ENCODE measurements around the gene UFM1. TPM values are rescaled to one million over a fixed set of nuclear protein-coding genes. Genes with fewer than 3 reads are reported as not detected.
"Not testable (repeated sequence)": the region's sequence is repeated elsewhere in the genome, so short reads cannot be mapped to it uniquely, and the experiment has no call there.

The UFM1 gene
- total RNA-seq, 1 donor from 2014 or later = 26.1 TPM

DNA sequence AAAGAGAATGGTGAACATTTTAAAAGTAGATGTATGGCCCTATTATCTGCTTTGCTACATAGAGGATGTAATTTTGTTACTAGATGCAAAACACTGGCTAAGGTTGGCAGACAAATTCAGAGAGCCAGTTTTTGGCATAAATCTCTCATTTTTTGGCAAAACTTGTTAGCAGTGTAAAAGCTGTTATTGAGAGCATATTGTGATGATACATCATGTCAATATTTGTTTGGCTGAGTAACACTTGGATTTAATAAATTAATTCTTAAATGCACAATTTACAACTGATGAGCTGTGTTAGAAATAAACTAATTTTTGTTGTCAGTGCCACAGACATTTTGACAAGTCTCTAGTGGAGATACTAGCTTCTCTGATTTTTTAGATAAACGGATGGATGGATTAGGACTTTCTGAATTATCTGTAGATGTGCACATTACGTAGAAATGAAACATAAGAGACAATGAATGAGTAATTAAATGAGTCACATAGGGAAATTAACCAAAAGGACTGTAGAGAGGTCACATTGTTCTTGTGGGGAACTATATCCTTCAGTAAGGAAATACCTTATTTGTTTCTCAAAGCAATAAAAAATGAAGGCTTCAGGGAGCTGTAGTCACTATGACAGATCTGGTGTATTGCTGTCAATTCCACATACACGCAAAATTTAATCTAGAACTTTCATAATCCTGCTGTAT is 17.4 kb downstream of the UFM1 start:
- no peaks in the 10 kb centered on the region for H3K9me3 ChIP-seq (replicated peaks)
- peaks cover 11% of the 10 kb centered on the region for H3K36me3 ChIP-seq
- intact Hi-C loops (cut with micrococcal nuclease) = no loop called here
- DNase-seq = no peak
- TF ChIP-seq, protein P1, sequence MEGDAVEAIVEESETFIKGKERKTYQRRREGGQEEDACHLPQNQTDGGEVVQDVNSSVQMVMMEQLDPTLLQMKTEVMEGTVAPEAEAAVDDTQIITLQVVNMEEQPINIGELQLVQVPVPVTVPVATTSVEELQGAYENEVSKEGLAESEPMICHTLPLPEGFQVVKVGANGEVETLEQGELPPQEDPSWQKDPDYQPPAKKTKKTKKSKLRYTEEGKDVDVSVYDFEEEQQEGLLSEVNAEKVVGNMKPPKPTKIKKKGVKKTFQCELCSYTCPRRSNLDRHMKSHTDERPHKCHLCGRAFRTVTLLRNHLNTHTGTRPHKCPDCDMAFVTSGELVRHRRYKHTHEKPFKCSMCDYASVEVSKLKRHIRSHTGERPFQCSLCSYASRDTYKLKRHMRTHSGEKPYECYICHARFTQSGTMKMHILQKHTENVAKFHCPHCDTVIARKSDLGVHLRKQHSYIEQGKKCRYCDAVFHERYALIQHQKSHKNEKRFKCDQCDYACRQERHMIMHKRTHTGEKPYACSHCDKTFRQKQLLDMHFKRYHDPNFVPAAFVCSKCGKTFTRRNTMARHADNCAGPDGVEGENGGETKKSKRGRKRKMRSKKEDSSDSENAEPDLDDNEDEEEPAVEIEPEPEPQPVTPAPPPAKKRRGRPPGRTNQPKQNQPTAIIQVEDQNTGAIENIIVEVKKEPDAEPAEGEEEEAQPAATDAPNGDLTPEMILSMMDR (IDR thresholded peaks at IDR 0.05; ENCODE audit: borderline replicate concordance) = no peak
- no peaks in the 10 kb centered on the region for H3K27me3 ChIP-seq (ENCODE audit: low read depth)
- no peaks in the 10 kb centered on the region for H3K4me1 ChIP-seq
- no peak overlapping the region for H3K4me3 ChIP-seq
- H3K27ac ChIP-seq (replicated peaks) = no peak overlapping the region

DNA sequence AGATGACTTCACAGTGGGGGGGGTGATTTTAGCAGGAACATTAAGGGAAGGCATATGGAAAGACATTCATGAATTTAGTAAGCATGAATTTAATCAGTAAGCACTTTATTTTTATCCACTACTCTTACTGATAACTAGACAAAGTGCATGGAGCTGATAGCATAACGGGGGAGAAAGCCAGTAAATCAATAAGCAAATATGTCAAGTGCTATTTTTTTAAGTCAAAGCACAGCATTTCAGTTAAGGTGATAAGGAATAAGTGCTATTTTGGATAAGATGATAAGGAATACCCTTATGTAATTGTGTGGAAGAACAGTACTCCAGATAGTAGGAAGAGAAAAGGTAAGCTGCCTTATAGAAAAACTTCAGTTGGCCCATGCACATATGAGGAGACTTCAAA is 19.4 kb downstream of the UFM1 start:
- DNase-seq = no peak
- Histone ChIP-seq H3K4me3 (no peak overlapping the region), H3K9me3 (replicated peaks) (no peaks in the 10 kb centered on the region), H3K27me3 (ENCODE audit: low read depth) (no peaks in the 10 kb centered on the region), H3K36me3 (no peaks in the 10 kb centered on the region), H3K4me1 (no peaks in the 10 kb centered on the region), H3K27ac (replicated peaks) (no peak overlapping the region)
- TF ChIP-seq, protein P1 (IDR thresholded peaks at IDR 0.05; ENCODE audit: borderline replicate concordance) = no peak
- intact Hi-C loops (cut with micrococcal nuclease) = no loop called here

DNA sequence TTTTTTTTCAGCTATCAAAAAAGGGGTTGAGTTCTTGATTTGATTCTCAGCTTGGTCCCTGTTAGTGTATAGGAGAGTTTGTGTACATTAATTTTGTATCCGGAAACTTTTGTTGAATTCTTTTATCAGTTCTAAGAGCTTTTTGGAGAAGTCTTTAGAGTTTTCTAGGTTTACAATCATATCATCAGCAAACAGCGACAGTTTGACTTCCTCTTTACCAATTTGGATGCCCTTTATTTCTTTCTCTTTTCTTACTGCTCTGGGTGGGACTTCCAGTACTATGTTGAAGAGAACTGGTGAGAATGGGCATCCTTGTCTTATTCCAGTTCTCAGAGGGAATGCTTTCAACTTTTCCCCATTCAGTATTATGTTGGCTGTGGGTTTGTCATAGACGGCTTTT is 20.4 kb downstream of the UFM1 start:
- H3K4me3 ChIP-seq; H3K36me3 ChIP-seq; H3K9me3 ChIP-seq (replicated peaks); H3K27ac ChIP-seq (replicated peaks); H3K27me3 ChIP-seq (ENCODE audit: low read depth); intact Hi-C loops (cut with micrococcal nuclease); H3K4me1 ChIP-seq; DNase-seq: not testable (repeated sequence)

DNA sequence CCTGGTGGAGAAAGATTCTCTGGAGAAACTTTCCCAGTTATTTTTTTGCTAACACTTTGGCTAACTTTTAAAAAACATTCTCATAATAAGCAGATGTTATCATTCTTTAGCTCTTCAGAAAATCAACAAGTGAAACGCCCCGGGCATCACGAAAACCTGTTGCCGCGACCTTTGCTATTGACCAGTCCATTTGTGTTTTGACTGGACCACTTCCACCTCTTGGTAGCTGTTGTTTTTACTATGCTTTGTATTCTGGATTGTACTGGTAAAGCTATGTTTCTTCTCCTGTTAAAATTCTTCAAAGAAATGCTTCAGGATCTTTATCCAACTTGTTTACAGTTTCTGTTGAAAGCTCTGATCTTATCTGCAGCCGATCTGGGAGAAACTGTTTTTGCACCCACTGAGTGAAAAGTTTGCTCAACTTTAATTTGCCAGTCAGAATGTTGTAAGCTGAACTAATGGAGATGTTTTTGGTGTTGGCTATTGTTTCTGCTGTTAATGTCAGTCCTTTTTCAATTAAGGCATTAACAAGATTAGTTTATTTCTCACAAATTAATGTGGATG is 23.3 kb downstream of the UFM1 start:
- no peaks in the 10 kb centered on the region for H3K36me3 ChIP-seq
- no peaks in the 10 kb centered on the region for H3K27me3 ChIP-seq (ENCODE audit: low read depth)
- H3K4me3 ChIP-seq = no peak overlapping the region
- TF ChIP-seq, protein P1 (IDR thresholded peaks at IDR 0.05; ENCODE audit: borderline replicate concordance) = no peak
- H3K4me1 ChIP-seq = no peaks in the 10 kb centered on the region
- no peak overlapping the region for H3K27ac ChIP-seq (replicated peaks)
- intact Hi-C loops (cut with micrococcal nuclease) = no loop called here
- DNase-seq = no peak
- no peaks in the 10 kb centered on the region for H3K9me3 ChIP-seq (replicated peaks)

DNA sequence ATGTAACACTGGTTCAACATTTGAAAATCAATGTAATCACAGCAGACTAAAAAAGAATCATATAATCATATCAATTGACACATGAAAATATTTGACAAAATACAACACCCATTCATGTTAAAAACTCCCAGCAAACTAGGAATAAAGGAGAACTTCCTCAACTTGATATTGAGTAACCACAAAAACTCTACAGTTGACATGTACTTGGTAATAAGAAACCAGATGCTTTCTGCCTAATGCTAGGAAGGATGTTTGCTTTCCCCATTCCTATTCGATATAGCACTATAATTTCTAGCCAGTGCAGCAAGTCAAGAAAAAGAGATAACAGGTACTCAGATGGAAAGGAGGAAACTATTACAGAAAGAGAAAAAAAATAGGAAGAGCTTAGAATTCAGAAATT is 26.9 kb downstream of the UFM1 start:
- Histone ChIP-seq H3K27me3 (ENCODE audit: low read depth) (no peaks in the 10 kb centered on the region), H3K4me3 (no peak overlapping the region), H3K9me3 (replicated peaks) (no peaks in the 10 kb centered on the region), H3K27ac (replicated peaks) (no peak overlapping the region), H3K36me3 (no peaks in the 10 kb centered on the region), H3K4me1 (no peaks in the 10 kb centered on the region)
- intact Hi-C loops (cut with micrococcal nuclease) = no loop called here
- DNase-seq = no peak
- TF ChIP-seq, protein P1 (IDR thresholded peaks at IDR 0.05; ENCODE audit: borderline replicate concordance) = no peak

DNA sequence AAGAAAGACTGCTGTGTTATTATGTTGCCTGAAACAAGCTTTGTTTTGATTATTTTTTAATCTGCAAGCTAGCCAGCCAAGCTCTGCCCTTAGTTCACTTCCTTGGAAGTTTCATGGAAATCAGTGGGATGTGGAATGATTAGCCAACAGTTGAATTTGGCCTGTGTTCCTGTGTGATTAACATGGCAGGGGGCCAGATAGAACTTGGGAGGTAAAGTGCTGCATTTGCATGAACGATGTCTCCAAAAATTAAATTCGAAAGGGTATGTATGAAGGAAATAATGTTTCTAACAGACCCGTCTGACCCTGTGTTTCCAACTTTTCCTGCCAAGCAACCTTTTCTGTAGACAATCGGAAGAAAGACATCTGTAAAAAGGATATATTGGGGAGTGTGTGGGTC is 32.2 kb downstream of the UFM1 start:
- no peak for DNase-seq
- Histone ChIP-seq H3K4me3 (no peak overlapping the region), H3K4me1 (no peaks in the 10 kb centered on the region), H3K9me3 (replicated peaks) (no peaks in the 10 kb centered on the region), H3K27ac (replicated peaks) (no peak overlapping the region), H3K36me3 (no peaks in the 10 kb centered on the region), H3K27me3 (ENCODE audit: low read depth) (no peaks in the 10 kb centered on the region)
- intact Hi-C loops (cut with micrococcal nuclease) = no loop called here
- TF ChIP-seq, protein P1 (IDR thresholded peaks at IDR 0.05; ENCODE audit: borderline replicate concordance) = no peak

Data from left ventricle myocardium inferior (tissue), 1 donor.